CD1c-positive myeloid dendritic cell (primary cell): ENCODE data around the gene RET.
"Not testable (repeated sequence)": the region's sequence is repeated elsewhere in the genome, so short reads cannot be mapped to it uniquely, and the experiment has no call there.

Experiments used
- DNase-seq: peaks from one replicate; pipeline ENCODE4 v3.0.0-alpha.2; 2016; ENCODE audit errors: extremely low spot score

Gene RET

GRCh38 chr10:43078175-43078985, 1.5 kb downstream of the RET start:
- DNase-seq: no peak

GRCh38 chr10:43078986-43079273, 2.1 kb downstream of the RET start:
- peak; percentile 13 for DNase-seq

- peak; percentile 23 for DNase-seq
These were observed 3.0 kb downstream of the RET start for GRCh38 chr10:43079856-43080255.

- no peak for DNase-seq
These were observed 5.2 kb downstream of the RET start for GRCh38 chr10:43082087-43082486.

- DNase-seq: peak; percentile 22
These were observed 5.9 kb downstream of the RET start for GRCh38 chr10:43082746-43083145.

- DNase-seq: no peak
These were observed 6.9 kb downstream of the RET start for GRCh38 chr10:43083764-43084163.

- DNase-seq: no peak
These were observed 7.9 kb downstream of the RET start for GRCh38 chr10:43084812-43085211.

GRCh38 chr10:43086321-43086942, 9.6 kb downstream of the RET start:
- DNase-seq: no peak

GRCh38 chr10:43089519-43089918, 12.7 kb downstream of the RET start:
- DNase-seq: no peak

GRCh38 chr10:43090188-43090587, 13.3 kb downstream of the RET start:
- no peak for DNase-seq

- no peak for DNase-seq
These were observed 13.8 kb downstream of the RET start for GRCh38 chr10:43090664-43091063.

GRCh38 chr10:43091846-43092245, 15.0 kb downstream of the RET start:
- peak; percentile 78 for DNase-seq

GRCh38 chr10:43093423-43094076, 16.7 kb downstream of the RET start:
- DNase-seq: no peak

- DNase-seq: no peak
These were observed 17.2 kb downstream of the RET start for GRCh38 chr10:43094085-43094484.

GRCh38 chr10:43099339-43099738, 22.5 kb downstream of the RET start:
- not testable (repeated sequence) for DNase-seq

- no peak for DNase-seq
These were observed 23.1 kb downstream of the RET start for GRCh38 chr10:43099928-43100327.

GRCh38 chr10:43100366-43100765, 23.5 kb downstream of the RET start:
- no peak for DNase-seq

- DNase-seq: no peak
These were observed 25.4 kb downstream of the RET start for GRCh38 chr10:43102063-43102828.

GRCh38 chr10:43105102-43105955, 28.5 kb downstream of the RET start:
- DNase-seq: peak; percentile 93

GRCh38 chr10:43105956-43106229, 29.0 kb downstream of the RET start:
- DNase-seq: no peak

- DNase-seq: no peak
These were observed 29.6 kb downstream of the RET start for GRCh38 chr10:43106256-43107091.
